ENCODE measurements around the gene ZC3HAV1. TPM values are rescaled to one million over a fixed set of nuclear protein-coding genes. Genes with fewer than 3 reads are reported as not detected.
"Not testable (repeated sequence)": the region's sequence is repeated elsewhere in the genome, so short reads cannot be mapped to it uniquely, and the experiment has no call there.

The ZC3HAV1 gene
- total RNA-seq, 2 donors from 2014 or later: 67.6 to 76.0 TPM

DNA sequence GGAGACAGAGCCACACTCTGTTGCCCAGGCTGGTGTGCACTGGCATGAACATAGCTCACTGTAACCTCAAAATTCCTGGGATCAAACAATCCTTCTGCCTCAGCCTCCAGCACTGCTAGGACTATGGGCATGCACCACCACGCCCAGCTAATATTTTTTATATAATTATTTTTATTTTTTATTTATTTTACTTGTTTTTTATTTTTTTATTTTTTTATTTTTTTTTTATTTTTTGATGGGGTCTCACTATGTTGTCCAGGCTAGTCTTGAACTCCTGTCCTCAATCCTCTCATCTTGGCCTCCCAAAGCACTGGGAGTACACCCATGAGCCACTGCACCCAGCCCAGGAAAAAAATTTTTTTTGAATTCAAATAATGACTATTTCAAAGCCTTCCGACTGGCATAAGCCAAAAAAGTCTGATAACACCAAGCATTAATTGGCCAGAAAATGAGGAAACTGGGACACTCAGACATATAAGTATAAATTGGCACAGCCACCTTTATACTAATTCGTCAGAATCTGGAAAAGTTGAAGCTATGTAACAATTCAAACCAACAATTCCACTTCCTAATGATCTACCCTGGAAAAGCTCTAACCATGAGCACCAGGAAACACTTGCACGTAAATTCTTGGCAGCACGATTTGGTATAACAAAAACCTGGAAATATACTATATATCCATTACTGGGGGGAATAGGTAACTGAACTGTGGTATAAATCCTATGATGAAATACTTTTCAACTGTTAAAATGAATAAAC, 6.3 kb downstream of the ZC3HAV1 start:
- TF ChIP-seq, protein P1, sequence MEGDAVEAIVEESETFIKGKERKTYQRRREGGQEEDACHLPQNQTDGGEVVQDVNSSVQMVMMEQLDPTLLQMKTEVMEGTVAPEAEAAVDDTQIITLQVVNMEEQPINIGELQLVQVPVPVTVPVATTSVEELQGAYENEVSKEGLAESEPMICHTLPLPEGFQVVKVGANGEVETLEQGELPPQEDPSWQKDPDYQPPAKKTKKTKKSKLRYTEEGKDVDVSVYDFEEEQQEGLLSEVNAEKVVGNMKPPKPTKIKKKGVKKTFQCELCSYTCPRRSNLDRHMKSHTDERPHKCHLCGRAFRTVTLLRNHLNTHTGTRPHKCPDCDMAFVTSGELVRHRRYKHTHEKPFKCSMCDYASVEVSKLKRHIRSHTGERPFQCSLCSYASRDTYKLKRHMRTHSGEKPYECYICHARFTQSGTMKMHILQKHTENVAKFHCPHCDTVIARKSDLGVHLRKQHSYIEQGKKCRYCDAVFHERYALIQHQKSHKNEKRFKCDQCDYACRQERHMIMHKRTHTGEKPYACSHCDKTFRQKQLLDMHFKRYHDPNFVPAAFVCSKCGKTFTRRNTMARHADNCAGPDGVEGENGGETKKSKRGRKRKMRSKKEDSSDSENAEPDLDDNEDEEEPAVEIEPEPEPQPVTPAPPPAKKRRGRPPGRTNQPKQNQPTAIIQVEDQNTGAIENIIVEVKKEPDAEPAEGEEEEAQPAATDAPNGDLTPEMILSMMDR (conservative IDR thresholded peaks at IDR 0.05): no peak
- Histone ChIP-seq H3K27me3 (ENCODE audit: control insufficient read depth, insufficient read depth, low read length, poor library complexity, severe bottlenecking) (no peaks in the 10 kb centered on the region), H3K4me3 (ENCODE audit: low read length) (peak overlapping the region; percentile 51), H3K9ac (ENCODE audit: extremely low read depth, low read length, poor library complexity, severe bottlenecking) (no peak overlapping the region), H3K36me3 (ENCODE audit: control insufficient read depth, insufficient read depth, low read length) (peaks cover 36% of the 10 kb centered on the region), H3K9me3 (ENCODE audit: control insufficient read depth, low read length) (peaks cover 18% of the 10 kb centered on the region), H3K27ac (ENCODE audit: low read depth, low read length) (no peak overlapping the region), H3K4me1 (ENCODE audit: control insufficient read depth, insufficient read depth, low read length) (no peaks in the 10 kb centered on the region)
- H3K4me3 Mint-ChIP-seq: no peak overlapping the region
- WGBS, 2 experiments (ENCODE audit: insufficient coverage in 1 of 2, insufficient read length in 1 of 2): 98 to 100% methylated on average over 1 to 4 of the region's 5 CpGs
- H3K9me3 Mint-ChIP-seq: peaks cover 37% of the 10 kb centered on the region
- no peaks in the 10 kb centered on the region for H3K27me3 Mint-ChIP-seq (ENCODE audit: insufficient read depth)
- H3K27ac Mint-ChIP-seq: no peak overlapping the region
- H3K36me3 Mint-ChIP-seq (ENCODE audit: low read depth): peaks cover 66% of the 10 kb centered on the region
- no peak for DNase-seq
- peaks cover 12% of the 10 kb centered on the region for H3K4me1 Mint-ChIP-seq

DNA sequence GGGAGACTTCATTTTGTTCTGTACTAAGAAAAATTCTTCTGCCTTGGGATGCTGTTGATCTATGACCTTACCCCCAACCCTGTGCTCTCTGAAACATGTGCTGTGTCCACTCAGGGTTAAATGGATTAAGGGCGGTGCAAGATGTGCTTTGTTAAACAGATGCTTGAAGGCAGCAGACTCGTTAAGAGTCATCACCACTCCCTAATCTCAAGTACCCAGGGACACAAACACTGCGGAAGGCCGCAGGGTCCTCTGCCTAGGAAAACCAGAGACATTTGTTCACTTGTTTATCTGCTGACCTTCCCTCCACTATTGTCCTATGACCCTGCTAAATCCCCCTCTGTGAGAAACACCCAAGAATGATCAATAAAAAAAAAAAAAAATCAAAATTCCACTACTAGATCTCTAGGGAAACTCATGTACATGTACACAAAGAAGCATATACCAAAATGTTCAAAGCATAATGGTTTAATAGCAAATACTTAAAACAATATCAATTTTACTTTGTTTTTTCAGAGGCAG, 7.8 kb downstream of the ZC3HAV1 start:
- H3K27ac Mint-ChIP-seq; DNase-seq; H3K27me3 ChIP-seq (ENCODE audit: control insufficient read depth, insufficient read depth, low read length, poor library complexity, severe bottlenecking); H3K27ac ChIP-seq (ENCODE audit: low read depth, low read length); H3K4me3 Mint-ChIP-seq; H3K9ac ChIP-seq (ENCODE audit: extremely low read depth, low read length, poor library complexity, severe bottlenecking); H3K4me1 ChIP-seq (ENCODE audit: control insufficient read depth, insufficient read depth, low read length); H3K27me3 Mint-ChIP-seq (ENCODE audit: insufficient read depth): not testable (repeated sequence)
- Histone ChIP-seq H3K9me3 (ENCODE audit: control insufficient read depth, low read length) (peaks cover 18% of the 10 kb centered on the region), H3K36me3 (ENCODE audit: control insufficient read depth, insufficient read depth, low read length) (peaks cover 46% of the 10 kb centered on the region), H3K4me3 (ENCODE audit: low read length) (peak overlapping the region; percentile 29)
- peaks cover 66% of the 10 kb centered on the region for H3K36me3 Mint-ChIP-seq (ENCODE audit: low read depth)
- peaks cover 37% of the 10 kb centered on the region for H3K9me3 Mint-ChIP-seq
- WGBS, 2 experiments (ENCODE audit: insufficient coverage in 1 of 2, insufficient read length in 1 of 2): 91% methylated on average over 2 of the region's 4 CpGs; no CpG with 5 or more reads in 1 of the 2 experiments
- peaks cover 12% of the 10 kb centered on the region for H3K4me1 Mint-ChIP-seq

DNA sequence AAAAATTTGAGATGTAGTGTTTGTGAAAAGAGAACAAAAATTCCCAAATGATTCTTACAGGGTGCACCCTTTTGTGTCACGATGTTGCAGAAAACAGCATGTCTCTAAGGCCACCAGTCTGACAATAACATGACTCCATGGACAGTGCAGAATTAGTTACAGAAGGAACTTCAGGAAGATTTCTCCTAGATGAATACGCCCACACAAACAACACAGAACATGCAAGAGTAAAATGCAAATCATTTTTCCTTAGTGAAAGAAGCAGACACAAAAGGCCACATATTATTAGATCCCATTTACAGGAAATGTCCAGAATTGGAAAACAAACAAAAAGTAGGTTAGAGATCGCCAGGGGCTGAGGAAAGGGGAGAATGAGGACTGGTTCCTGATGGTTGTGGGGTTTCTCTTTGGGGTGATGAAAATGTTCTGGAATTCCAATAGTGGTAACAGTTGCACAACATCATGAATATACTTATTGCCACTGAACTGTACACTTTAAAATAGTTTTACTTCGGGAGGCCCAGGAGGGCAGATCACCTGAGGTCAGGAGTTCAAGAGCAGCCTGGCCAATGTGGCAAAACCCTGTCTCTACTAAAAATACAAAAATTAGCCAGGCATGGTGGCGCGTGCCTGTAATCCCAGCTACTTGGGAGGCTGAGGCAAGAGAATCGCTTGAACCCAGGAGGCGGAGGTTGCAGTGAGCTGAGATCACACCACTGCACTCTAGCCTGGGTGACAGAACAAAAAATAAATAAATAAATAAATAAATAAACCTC, 10.2 kb downstream of the ZC3HAV1 start:
- WGBS, 2 experiments (ENCODE audit: insufficient coverage in 1 of 2, insufficient read length in 1 of 2): 88 to 95% methylated on average over 1 to 6 of the region's 8 CpGs
- Histone ChIP-seq H3K9ac (ENCODE audit: extremely low read depth, low read length, poor library complexity, severe bottlenecking) (no peak overlapping the region), H3K9me3 (ENCODE audit: control insufficient read depth, low read length) (peaks cover 18% of the 10 kb centered on the region), H3K4me3 (ENCODE audit: low read length) (no peak overlapping the region), H3K27me3 (ENCODE audit: control insufficient read depth, insufficient read depth, low read length, poor library complexity, severe bottlenecking) (no peaks in the 10 kb centered on the region), H3K4me1 (ENCODE audit: control insufficient read depth, insufficient read depth, low read length) (peaks cover 5% of the 10 kb centered on the region), H3K27ac (ENCODE audit: low read depth, low read length) (no peak overlapping the region), H3K36me3 (ENCODE audit: control insufficient read depth, insufficient read depth, low read length) (peaks cover 46% of the 10 kb centered on the region)
- Mint-ChIP-seq H3K4me1 (peaks cover 33% of the 10 kb centered on the region), H3K4me3 (no peak overlapping the region), H3K27me3 (ENCODE audit: insufficient read depth) (no peaks in the 10 kb centered on the region), H3K27ac (peak overlapping the region; percentile 27), H3K36me3 (ENCODE audit: low read depth) (peaks cover 71% of the 10 kb centered on the region), H3K9me3 (peaks cover 37% of the 10 kb centered on the region)
- DNase-seq: no peak
- TF ChIP-seq, protein P1 (conservative IDR thresholded peaks at IDR 0.05): no peak
